RWPE2 (cell line): ENCODE results near the gene DOCK3.

Source experiments
- ATAC-seq: fragments of 200-7000 bp; cut with Tn5 transposase; 3 replicates; pipeline ENCODE4 v1.9.1; 2021; ENCODE audit warnings: low read depth
- DNase-seq: peaks from one replicate; pipeline ENCODE4 v3.0.0-alpha.2; 2020; ENCODE audit warnings: low spot score
- H3K27ac ChIP-seq: fragments of 450-650 bp; 2 replicates; pipeline ENCODE4 v1.5.1; 2017; ENCODE audit warnings: mild to moderate bottlenecking; ENCODE audit not compliant: poor library complexity, severe bottlenecking
- H3K27me3 ChIP-seq: fragments of 250-450 bp; sonication (Bioruptor Pico); 2 replicates; pipeline ENCODE4 v1.5.1; 2021; ENCODE audit warnings: mild to moderate bottlenecking, moderate library complexity; ENCODE audit not compliant: insufficient read depth, poor library complexity, severe bottlenecking
- H3K36me3 ChIP-seq: fragments of 250-450 bp; sonication (Bioruptor Pico); 2 replicates; pipeline ENCODE4 v1.5.1; 2020; ENCODE audit warnings: low read depth, mild to moderate bottlenecking, moderate library complexity
- H3K4me1 ChIP-seq: fragments of 250-450 bp; sonication (Bioruptor Pico); 2 replicates; pipeline ENCODE4 v1.5.1; 2021; ENCODE audit warnings: mild to moderate bottlenecking, moderate library complexity; ENCODE audit not compliant: insufficient read depth, poor library complexity, severe bottlenecking
- H3K4me3 ChIP-seq: fragments of 250-450 bp; sonication (Bioruptor Pico); 2 replicates; pipeline ENCODE4 v1.5.1; 2021; ENCODE audit warnings: mild to moderate bottlenecking, moderate library complexity; ENCODE audit not compliant: severe bottlenecking
- H3K9me3 ChIP-seq: fragments of 250-450 bp; sonication (Bioruptor Pico); 2 replicates; pipeline ENCODE4 v1.5.1; 2021; ENCODE audit warnings: mild to moderate bottlenecking, moderate library complexity; ENCODE audit not compliant: severe bottlenecking
- TF ChIP-seq, protein P1 (sequence below): fragments of 450-650 bp; IDR thresholded peaks from one replicate; pipeline ENCODE4 v1.5.1; 2017; ENCODE audit warnings: mild to moderate bottlenecking, moderate library complexity; ENCODE audit not compliant: poor library complexity, severe bottlenecking

DOCK3 gene

DNA sequence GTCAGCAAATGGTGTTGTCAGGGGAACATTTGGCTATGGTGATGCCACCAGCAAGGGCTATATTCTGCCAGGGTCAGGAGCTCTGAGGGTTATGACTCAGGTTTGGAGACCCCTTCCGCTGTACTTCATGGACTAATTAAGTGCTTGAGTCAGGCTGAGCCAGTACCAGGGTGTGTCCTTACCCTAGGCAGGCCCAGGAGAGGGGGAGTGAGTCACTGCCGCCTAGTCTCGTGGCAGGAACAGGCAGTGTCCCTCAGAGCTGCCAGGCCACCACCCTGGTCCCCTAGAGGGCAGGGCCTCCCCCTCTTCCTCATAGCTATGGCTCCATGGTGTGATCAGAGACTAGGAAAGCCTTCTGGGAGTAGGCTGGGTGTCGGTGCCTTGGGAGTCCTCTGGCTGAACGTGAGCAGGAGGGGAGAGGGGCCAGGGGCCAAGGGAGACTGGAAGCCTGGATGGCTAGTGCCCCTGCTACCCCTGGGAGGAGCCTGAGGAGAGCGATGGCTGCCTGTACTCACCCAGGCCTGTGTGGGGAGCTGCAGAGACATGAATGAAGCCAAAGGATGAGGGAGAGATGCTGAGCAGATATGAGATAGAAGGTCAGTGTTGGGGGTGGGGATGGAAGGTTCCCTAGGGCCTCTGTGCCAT is 47.2 kb upstream of the DOCK3 start:
- Histone ChIP-seq H3K27ac (peak overlapping the region; percentile 70), H3K27me3 (no peaks in the 10 kb centered on the region), H3K4me1 (peaks cover 51% of the 10 kb centered on the region), H3K4me3 (no peak overlapping the region), H3K36me3 (peaks cover 16% of the 10 kb centered on the region; the same call in 1 of the 2 replicates), H3K9me3 (no peaks in the 10 kb centered on the region)
- DNase-seq (peak; percentile 85), ATAC-seq (peak; percentile 79)
- TF ChIP-seq, protein P1, sequence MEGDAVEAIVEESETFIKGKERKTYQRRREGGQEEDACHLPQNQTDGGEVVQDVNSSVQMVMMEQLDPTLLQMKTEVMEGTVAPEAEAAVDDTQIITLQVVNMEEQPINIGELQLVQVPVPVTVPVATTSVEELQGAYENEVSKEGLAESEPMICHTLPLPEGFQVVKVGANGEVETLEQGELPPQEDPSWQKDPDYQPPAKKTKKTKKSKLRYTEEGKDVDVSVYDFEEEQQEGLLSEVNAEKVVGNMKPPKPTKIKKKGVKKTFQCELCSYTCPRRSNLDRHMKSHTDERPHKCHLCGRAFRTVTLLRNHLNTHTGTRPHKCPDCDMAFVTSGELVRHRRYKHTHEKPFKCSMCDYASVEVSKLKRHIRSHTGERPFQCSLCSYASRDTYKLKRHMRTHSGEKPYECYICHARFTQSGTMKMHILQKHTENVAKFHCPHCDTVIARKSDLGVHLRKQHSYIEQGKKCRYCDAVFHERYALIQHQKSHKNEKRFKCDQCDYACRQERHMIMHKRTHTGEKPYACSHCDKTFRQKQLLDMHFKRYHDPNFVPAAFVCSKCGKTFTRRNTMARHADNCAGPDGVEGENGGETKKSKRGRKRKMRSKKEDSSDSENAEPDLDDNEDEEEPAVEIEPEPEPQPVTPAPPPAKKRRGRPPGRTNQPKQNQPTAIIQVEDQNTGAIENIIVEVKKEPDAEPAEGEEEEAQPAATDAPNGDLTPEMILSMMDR = peak; percentile 32

DNA sequence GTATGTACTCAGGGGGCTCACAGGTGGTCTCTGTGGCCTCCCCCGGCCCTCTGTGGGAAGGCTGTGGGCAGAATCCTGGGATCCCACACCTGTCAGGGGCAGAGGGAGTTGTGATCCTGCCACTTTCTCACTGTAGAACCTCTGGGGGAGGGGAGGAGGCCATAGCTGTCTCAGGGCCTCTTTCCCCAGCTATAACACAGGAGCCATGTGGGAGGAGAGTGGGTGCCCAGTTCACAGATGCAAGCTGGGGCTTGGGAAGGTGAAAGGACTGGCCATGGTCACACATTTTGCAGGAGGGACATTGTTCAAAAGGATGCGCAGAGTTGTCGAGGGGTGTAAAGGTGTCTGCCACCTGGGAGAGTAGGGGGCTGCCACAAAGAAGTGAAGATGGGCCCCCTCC is 46.1 kb upstream of the DOCK3 start:
- peak overlapping the region; percentile 70 for H3K27ac ChIP-seq
- H3K36me3 ChIP-seq = peaks cover 14% of the 10 kb centered on the region; the same call in 1 of the 2 replicates
- ATAC-seq (no peak), DNase-seq (no peak)
- no peaks in the 10 kb centered on the region for H3K27me3 ChIP-seq
- no peaks in the 10 kb centered on the region for H3K9me3 ChIP-seq
- TF ChIP-seq, protein P1 = no peak
- H3K4me3 ChIP-seq = no peak overlapping the region
- peaks cover 51% of the 10 kb centered on the region for H3K4me1 ChIP-seq

DNA sequence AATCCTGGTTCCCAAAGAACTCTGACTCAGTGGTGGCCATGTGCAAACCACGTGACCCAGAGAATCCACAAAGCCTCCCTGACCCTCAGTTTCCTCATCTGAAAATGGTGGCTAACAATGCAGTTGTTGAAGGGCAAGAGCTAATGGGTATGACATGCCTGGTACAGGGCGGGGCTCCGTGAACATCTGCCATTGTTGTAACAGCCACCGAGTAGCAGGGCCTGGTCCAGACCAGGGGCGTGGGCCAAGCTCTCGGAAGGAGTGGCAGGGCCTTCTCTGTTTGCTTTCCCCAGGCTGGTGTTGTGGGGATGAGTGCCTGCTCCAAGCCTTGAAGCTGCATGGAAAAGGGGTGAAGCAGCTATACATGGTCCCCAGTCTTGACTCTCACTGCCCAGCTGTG is 44.3 kb upstream of the DOCK3 start:
- Histone ChIP-seq H3K36me3 (peaks cover 9% of the 10 kb centered on the region; the same call in 1 of the 2 replicates), H3K27ac (peak overlapping the region; percentile 70), H3K27me3 (no peaks in the 10 kb centered on the region), H3K4me1 (peaks cover 35% of the 10 kb centered on the region), H3K9me3 (no peaks in the 10 kb centered on the region), H3K4me3 (no peak overlapping the region)
- ATAC-seq (no peak), DNase-seq (no peak)
- TF ChIP-seq, protein P1 = no peak

DNA sequence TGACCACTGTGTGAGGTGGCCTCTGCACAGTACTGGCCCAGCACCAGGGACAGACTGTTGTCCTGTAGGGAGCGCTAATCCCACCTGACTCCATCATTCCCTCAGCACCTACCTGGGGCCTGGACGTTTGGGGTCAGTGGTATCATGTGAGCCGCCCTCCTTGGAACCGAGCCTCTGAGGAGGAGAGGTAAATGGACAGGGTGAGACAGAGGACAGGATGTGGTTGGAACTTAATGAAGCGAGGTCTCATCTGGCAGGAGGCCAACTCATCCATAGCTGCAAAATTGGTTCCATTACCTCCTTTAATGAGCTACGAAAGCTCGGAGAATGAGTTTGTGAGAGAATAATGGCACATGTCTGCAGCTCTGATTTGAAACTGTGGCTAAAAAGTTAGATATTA is 43.9 kb upstream of the DOCK3 start:
- H3K27ac ChIP-seq = peak overlapping the region; percentile 70
- H3K36me3 ChIP-seq = peaks cover 9% of the 10 kb centered on the region; the same call in 1 of the 2 replicates
- peaks cover 35% of the 10 kb centered on the region for H3K4me1 ChIP-seq
- H3K9me3 ChIP-seq = no peaks in the 10 kb centered on the region
- H3K4me3 ChIP-seq = no peak overlapping the region
- H3K27me3 ChIP-seq = no peaks in the 10 kb centered on the region
- TF ChIP-seq, protein P1 = no peak
- ATAC-seq = no peak
- DNase-seq = no peak

DNA sequence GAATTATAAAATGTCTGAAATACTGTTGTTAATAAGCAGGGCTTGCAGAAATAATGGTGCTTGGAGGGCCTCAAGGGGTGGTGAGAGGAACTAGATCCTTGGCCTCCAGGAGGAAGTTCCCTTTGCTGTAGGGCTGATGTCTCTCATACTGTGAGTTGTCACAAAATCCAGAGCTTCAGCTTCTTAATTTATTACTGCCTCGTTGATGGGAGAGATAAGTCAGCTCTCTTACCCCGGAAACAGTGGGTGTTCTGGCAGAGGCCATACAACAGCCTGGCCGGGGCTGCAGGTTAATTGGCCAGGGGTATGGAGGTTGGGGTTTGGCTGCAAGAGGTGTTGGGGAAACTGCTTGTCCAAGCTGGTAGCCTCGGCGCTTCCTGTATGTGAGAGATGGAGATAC is 42.3 kb upstream of the DOCK3 start:
- TF ChIP-seq, protein P1 = no peak
- H3K4me1 ChIP-seq = peaks cover 25% of the 10 kb centered on the region
- ATAC-seq (peak; percentile 24; the same call in 2 of the 3 replicates), DNase-seq (no peak)
- no peaks in the 10 kb centered on the region for H3K9me3 ChIP-seq
- H3K36me3 ChIP-seq = 0 out of 2 replicates have a peak, but pooled peaks cover 9% of the 10 kb centered on the region
- H3K27me3 ChIP-seq = no peaks in the 10 kb centered on the region
- H3K4me3 ChIP-seq = no peak overlapping the region
- H3K27ac ChIP-seq = peak overlapping the region; percentile 70
